HEK293 (cell line): Measurements from ENCODE around the gene FAM216A.
A peak's percentile ranks its signal among the peaks of the same experiment; 100 is the strongest.

Experiments used
- ATF2 ChIP-seq: fragments of 450-650 bp; formaldehyde crosslinking; IDR thresholded peaks from 2 replicates; pipeline ENCODE4 v1.5.1; 2016; ENCODE audit warnings: missing biosample characterization, missing genetic modification characterization, low read depth
- EGR2 ChIP-seq: fragments of 450-650 bp; formaldehyde crosslinking; IDR thresholded peaks from 2 replicates; pipeline ENCODE4 v1.5.1; 2016; ENCODE audit warnings: low read depth, missing biosample characterization, missing genetic modification characterization
- GFI1B ChIP-seq: fragments of 450-650 bp; formaldehyde crosslinking; IDR thresholded peaks from 2 replicates; pipeline ENCODE4 v1.5.1; 2016; ENCODE audit warnings: missing biosample characterization, missing genetic modification characterization
- HOXD13 ChIP-seq: sonication (generic); formaldehyde crosslinking; IDR thresholded peaks from 2 replicates; pipeline ENCODE4 v1.8.0; 2022; ENCODE audit warnings: missing genetic modification reagents, borderline replicate concordance
- KLF16 ChIP-seq: fragments of 450-650 bp; formaldehyde crosslinking; IDR thresholded peaks from 2 replicates; pipeline ENCODE4 v1.5.1; 2017; ENCODE audit warnings: missing biosample characterization, missing genetic modification characterization
- KLF8 ChIP-seq: fragments of 450-650 bp; formaldehyde crosslinking; IDR thresholded peaks from 2 replicates; pipeline ENCODE4 v1.5.1; 2016; ENCODE audit warnings: missing biosample characterization, missing genetic modification characterization
- MYNN ChIP-seq: fragments of 450-650 bp; formaldehyde crosslinking; IDR thresholded peaks from 2 replicates; pipeline ENCODE4 v1.5.1; 2016; ENCODE audit warnings: missing biosample characterization, missing genetic modification characterization, borderline replicate concordance
- PRDM1 ChIP-seq: fragments of 450-650 bp; formaldehyde crosslinking; IDR thresholded peaks from 2 replicates; pipeline ENCODE4; 2016; ENCODE audit warnings: missing biosample characterization, missing genetic modification characterization
- TCF7L2 ChIP-seq: IDR thresholded peaks from 2 replicates; pipeline ENCODE4 v1.6.1; 2011; ENCODE audit warnings: low read depth, mild to moderate bottlenecking, inconsistent platforms, low read length, moderate library complexity, borderline replicate concordance
- ZBTB7A ChIP-seq: fragments of 450-650 bp; formaldehyde crosslinking; IDR thresholded peaks from 2 replicates; pipeline ENCODE4 v1.5.1; 2016; ENCODE audit warnings: low read depth, missing biosample characterization, missing genetic modification characterization
- ZNF169 ChIP-seq: fragments of 450-650 bp; formaldehyde crosslinking; IDR thresholded peaks from 2 replicates; pipeline ENCODE4 v1.5.1; 2016; ENCODE audit warnings: missing biosample characterization, missing genetic modification characterization
- ZNF174 ChIP-seq: fragments of 450-650 bp; formaldehyde crosslinking; IDR thresholded peaks from 2 replicates; pipeline ENCODE4 v1.5.0; 2017; ENCODE audit warnings: missing biosample characterization, mild to moderate bottlenecking, missing genetic modification characterization
- ZNF221 ChIP-seq: fragments of 450-650 bp; formaldehyde crosslinking; IDR thresholded peaks from 2 replicates; pipeline ENCODE4 v1.5.1; 2017; ENCODE audit warnings: missing biosample characterization, missing genetic modification characterization, borderline replicate concordance
- ZNF248 ChIP-seq: fragments of 450-650 bp; formaldehyde crosslinking; IDR thresholded peaks from 2 replicates; pipeline ENCODE4 v1.5.1; 2017; ENCODE audit warnings: missing biosample characterization, missing genetic modification characterization
- ZNF311 ChIP-seq: fragments of 450-650 bp; formaldehyde crosslinking; IDR thresholded peaks from 2 replicates; pipeline ENCODE4 v1.5.1; 2017; ENCODE audit warnings: missing biosample characterization, missing genetic modification characterization, borderline replicate concordance
- ZNF324 ChIP-seq: fragments of 450-650 bp; formaldehyde crosslinking; IDR thresholded peaks from 2 replicates; pipeline ENCODE4 v1.5.1; 2016; ENCODE audit warnings: missing biosample characterization, missing genetic modification characterization
- ZNF398 ChIP-seq: fragments of 450-650 bp; formaldehyde crosslinking; IDR thresholded peaks from 2 replicates; pipeline ENCODE4 v1.5.1; 2017; ENCODE audit warnings: missing biosample characterization, missing genetic modification characterization
- ZNF518A ChIP-seq: fragments of 450-650 bp; formaldehyde crosslinking; conservative IDR thresholded peaks from 2 replicates; pipeline ENCODE4 v1.5.1; 2016; ENCODE audit warnings: low read depth, missing biosample characterization, missing genetic modification characterization
- ZNF549 ChIP-seq: fragments of 450-650 bp; IDR thresholded peaks from 2 replicates; pipeline ENCODE4 v1.5.1; 2018; ENCODE audit warnings: missing biosample characterization, missing genetic modification characterization, mild to moderate bottlenecking, inconsistent platforms, moderate library complexity
- ZNF596 ChIP-seq: fragments of 450-650 bp; IDR thresholded peaks from 2 replicates; pipeline ENCODE4 v1.5.0; 2018; ENCODE audit warnings: missing biosample characterization, mild to moderate bottlenecking, missing genetic modification characterization, moderate library complexity
- ZNF626 ChIP-seq: fragments of 450-650 bp; sonication (Bioruptor Pico); formaldehyde crosslinking; IDR thresholded peaks from 2 replicates; pipeline ENCODE4 v1.5.1; 2018; ENCODE audit warnings: missing biosample characterization, missing genetic modification characterization, inconsistent platforms
- ZNF629 ChIP-seq: fragments of 450-650 bp; formaldehyde crosslinking; IDR thresholded peaks from 2 replicates; pipeline ENCODE4 v1.5.1; 2017; ENCODE audit warnings: missing biosample characterization, missing genetic modification characterization
- ZNF639 ChIP-seq: fragments of 450-650 bp; formaldehyde crosslinking; IDR thresholded peaks from 2 replicates; pipeline ENCODE4 v1.5.1; 2016; ENCODE audit warnings: missing biosample characterization, missing genetic modification characterization
- ZNF792 ChIP-seq: fragments of 450-650 bp; formaldehyde crosslinking; IDR thresholded peaks from 2 replicates; pipeline ENCODE4 v1.5.1; 2016; ENCODE audit warnings: missing biosample characterization, missing genetic modification characterization
- ZNF830 ChIP-seq: fragments of 450-650 bp; IDR thresholded peaks from 2 replicates; pipeline ENCODE4 v1.5.0; 2018; ENCODE audit warnings: missing biosample characterization, missing genetic modification characterization, low read depth, mild to moderate bottlenecking, moderate library complexity
- ZNF843 ChIP-seq: fragments of 450-650 bp; formaldehyde crosslinking; IDR thresholded peaks from 2 replicates; pipeline ENCODE4 v1.5.1; 2016; ENCODE audit warnings: missing biosample characterization, missing genetic modification characterization
- ZSCAN30 ChIP-seq: fragments of 450-650 bp; IDR thresholded peaks from 2 replicates; pipeline ENCODE4 v1.5.1; 2018; ENCODE audit warnings: missing biosample characterization, mild to moderate bottlenecking, missing genetic modification characterization, moderate library complexity
- ZSCAN5A ChIP-seq: fragments of 450-650 bp; formaldehyde crosslinking; IDR thresholded peaks from 2 replicates; pipeline ENCODE4 v1.5.1; 2016; ENCODE audit warnings: missing biosample characterization, missing genetic modification characterization
- ZXDB ChIP-seq: fragments of 450-650 bp; formaldehyde crosslinking; IDR thresholded peaks from 2 replicates; pipeline ENCODE4 v1.5.1; 2016; ENCODE audit warnings: missing biosample characterization, missing genetic modification characterization

Gene FAM216A

GRCh38 chr12:110468214-110469048 lies at the start of gene FAM216A, which contains the start of gene GPN3 (continued):
- TF ChIP-seq ZNF169 (tag by site-specific recombination) (no peak), EGR2 (tag by site-specific recombination) (peak; percentile 95), ZNF311 (tag by site-specific recombination) (no peak), ATF2 (tag by site-specific recombination) (no peak), ZNF792 (no peak), MYNN (no peak), GFI1B (tag by site-specific recombination) (no peak), ZNF830 (no peak), ZSCAN30 (tag by site-specific recombination) (peak; percentile 76), ZNF324 (tag by site-specific recombination) (peak; percentile 75; the same call in 1 of the 2 replicates), ZXDB (tag by site-specific recombination) (peak; percentile 85), ZNF626 (no peak; the same call in 1 of the 2 replicates), ZNF518A (no peak), TCF7L2 (no peak), ZNF221 (no peak), ZNF629 (tag by site-specific recombination) (peak; percentile 94), ZNF549 (tag by site-specific recombination) (no peak), ZBTB7A (tag by site-specific recombination) (no peak; the same call in 1 of the 2 replicates), PRDM1 (no peak), ZNF398 (tag by site-specific recombination) (no peak; the same call in 1 of the 2 replicates), KLF16 (peak; percentile 87), HOXD13 (no peak), ZNF248 (tag by site-specific recombination) (no peak), ZNF596 (tag by site-specific recombination) (no peak), ZNF843 (peak; percentile 66; the same call in 1 of the 2 replicates), ZNF639 (tag by site-specific recombination) (peak; percentile 89), ZSCAN5A (no peak), ZNF174 (no peak), KLF8 (tag by site-specific recombination) (peak; percentile 77)
